ENCODE data around the gene PUS1.

GRCh38 chr12:131917711-131918306 lies 11.3 kb upstream of the PUS1 start:
- TF ChIP-seq CTCF (IDR thresholded peaks at IDR 0.05; ENCODE audit: low read depth, low read length) (no peak), EZH2phosphoT487 (IDR thresholded peaks at IDR 0.05; ENCODE audit: low read depth) (no peak)
